Glomerular endothelial cell (primary cell): ENCODE measurements around the gene CRTAC1. TPM values are rescaled to one million over a fixed set of nuclear protein-coding genes. Genes with fewer than 3 reads are reported as not detected.

Experiments
- DNase-seq: peaks from one replicate; pipeline ENCODE4 v3.0.0-alpha.2; 2011; ENCODE audit warnings: low read depth, low spot score; ENCODE audit errors: extremely low read depth
- total RNA-seq: library from RNA; depleted of rRNA; stranded (reverse); fragments of >200 nt; gene quantifications from 2 replicates; pipeline ENCODE4 v1.2.3, GENCODE V29; 2015

CRTAC1 gene
- total RNA-seq, 1 donor from 2014 or later, result 1.6 TPM

GRCh38 chr10:97975598-97975997 lies 54.8 kb downstream of the CRTAC1 start:
- DNase-seq, result no peak

DNA sequence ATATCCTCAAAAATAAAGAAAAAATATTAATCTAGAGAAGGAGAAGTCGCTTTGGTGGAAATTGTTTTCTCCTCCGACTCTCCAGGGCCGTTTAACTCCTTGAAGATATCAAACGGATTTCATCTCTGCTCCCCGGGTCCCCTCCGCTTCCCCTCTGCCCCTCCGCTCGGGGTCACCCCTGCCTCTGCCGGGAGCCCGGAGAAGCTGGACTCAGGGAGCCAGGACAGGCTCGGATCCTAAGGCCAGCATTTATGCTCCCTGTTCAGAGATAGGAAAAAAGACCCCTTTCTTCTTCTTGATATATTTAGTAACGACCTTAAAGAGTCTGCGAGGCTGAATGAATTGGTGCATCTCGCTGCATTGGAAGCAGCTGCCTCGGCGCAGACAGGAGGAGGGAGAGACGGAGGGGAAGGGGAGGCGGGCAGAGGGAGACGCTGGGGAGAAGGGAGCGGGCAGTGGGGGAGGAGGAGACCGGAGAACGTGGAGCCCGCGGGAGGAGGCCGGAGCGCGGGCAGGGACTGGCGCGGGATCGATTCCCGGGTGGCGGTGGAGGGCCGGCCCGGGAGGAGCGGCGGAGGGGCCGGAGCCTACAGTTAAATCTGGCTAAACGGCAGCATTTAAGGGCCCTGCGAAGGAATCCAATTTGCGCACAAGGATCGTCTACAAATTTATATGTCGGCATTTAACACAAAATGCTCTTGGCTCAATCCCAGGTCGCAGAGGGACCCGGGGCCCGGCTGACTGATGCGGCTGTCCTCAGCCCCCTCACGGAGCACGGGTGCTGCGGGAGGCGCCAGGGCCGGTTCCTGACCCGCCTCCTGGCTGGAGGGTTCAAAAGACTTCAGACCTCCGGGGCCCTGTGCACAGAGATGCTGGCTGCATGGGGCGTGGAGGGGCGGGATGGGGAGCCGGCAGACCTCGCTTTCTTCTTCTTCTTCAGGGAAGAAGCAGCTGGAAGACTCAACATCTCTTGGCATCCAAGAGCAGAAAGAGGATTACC lies 55.6 kb downstream of the CRTAC1 start:
- DNase-seq, result no peak

DNA sequence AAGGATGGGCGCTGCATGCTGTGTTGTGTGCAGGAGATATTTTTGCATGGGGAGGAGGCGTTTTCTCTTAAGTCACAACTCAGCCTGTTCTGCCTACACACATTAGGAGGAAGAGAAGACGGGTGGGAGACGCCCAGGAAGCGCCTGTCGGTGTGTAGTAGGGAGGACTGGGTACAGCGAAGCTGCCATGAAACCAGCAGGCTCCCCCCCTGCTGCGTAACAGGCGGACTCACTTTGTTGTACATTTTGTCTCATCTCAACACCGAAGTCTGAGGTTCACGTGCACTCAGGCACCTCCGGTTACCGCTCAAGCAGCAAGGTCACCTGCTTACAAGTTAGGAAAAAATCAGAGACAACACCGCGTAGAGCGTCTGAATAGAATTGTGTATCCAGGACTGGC lies 56.3 kb downstream of the CRTAC1 start:
- DNase-seq, result no peak

- no peak for DNase-seq
Measured at GRCh38 chr10:97969538-97970079, 60.8 kb downstream of the CRTAC1 start.

- no peak for DNase-seq
Measured at GRCh38 chr10:97964748-97965147, 65.7 kb downstream of the CRTAC1 start.

DNA sequence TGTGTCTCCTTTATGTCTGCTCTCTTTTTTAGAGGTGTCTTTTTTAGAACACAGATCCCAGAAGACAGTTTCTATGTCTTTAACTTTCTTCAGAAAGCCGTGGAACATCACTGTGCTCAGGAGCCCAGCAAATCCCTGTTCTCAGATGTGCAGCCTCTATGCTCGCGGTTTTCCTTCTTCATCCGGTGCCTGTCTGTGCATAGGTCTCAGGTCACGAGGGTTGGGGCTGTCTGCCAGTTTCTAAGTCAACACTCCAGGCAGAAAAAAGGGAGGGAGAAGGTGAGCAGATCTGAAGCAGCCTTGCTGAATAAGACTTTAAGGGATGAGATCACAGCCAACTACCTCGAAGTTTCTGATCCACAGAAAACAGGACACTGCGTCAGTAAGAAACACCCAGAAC lies 68.5 kb downstream of the CRTAC1 start:
- DNase-seq, result no peak

DNA sequence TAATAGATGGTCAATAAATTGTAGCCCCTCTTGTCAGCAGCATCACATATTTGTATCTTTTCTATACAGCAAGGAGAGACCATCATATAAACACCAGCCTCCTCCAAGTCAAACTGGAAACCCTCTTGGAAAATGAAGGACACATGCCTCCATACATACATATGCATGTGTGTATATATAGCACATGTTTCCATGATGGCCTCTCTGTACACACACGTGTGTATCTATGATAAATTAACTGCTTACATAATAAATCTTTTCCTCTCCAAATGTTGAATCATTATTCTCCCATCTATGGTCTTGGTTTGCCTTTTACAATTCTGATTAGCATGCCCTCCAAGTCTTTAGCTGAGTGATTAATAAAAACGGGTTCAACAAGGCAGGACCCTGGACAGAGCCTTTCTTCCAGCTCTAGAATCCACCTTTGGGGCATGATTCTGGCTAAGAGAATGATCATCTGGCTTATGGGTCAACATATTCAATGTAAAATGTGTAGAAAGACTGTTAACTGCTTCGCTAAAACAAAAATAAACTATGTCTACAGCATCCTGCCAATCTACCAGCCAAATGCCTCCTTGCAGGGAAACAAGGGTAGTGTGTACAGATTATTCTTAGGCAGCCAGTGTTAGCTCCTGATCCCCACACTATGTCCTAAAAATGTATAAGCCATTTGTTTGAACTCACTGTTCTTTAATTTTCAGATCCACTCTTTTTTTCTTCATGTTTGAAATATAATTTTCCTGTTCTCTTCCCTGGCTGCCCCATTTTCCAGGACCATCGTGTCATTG lies 70.0 kb downstream of the CRTAC1 start:
- DNase-seq, result no peak

- DNase-seq, result no peak
Measured at GRCh38 chr10:97949462-97949861, 81.0 kb downstream of the CRTAC1 start.

DNA sequence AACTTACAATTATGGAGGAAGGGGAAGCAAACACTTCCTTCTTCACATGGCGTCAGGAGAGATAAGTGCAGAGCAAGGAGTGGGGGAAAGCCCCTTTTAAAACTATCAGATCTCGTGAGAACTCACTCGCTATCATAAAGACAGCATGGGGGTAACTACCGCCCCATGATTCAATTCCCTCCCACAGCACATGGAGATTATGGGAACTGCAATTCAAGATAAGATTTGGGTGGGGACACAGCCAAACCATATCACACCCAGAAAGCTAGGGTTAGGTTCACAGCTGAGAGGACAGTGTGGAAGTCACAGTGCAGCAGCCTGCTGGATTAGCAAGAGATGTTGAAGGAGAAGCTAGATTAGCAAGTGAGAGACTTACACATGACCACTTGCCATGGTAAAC lies 81.6 kb downstream of the CRTAC1 start:
- no peak for DNase-seq

GRCh38 chr10:97944772-97945171 lies 85.6 kb downstream of the CRTAC1 start:
- DNase-seq, result no peak

GRCh38 chr10:97943294-97943693 lies 87.1 kb downstream of the CRTAC1 start:
- no peak for DNase-seq

DNA sequence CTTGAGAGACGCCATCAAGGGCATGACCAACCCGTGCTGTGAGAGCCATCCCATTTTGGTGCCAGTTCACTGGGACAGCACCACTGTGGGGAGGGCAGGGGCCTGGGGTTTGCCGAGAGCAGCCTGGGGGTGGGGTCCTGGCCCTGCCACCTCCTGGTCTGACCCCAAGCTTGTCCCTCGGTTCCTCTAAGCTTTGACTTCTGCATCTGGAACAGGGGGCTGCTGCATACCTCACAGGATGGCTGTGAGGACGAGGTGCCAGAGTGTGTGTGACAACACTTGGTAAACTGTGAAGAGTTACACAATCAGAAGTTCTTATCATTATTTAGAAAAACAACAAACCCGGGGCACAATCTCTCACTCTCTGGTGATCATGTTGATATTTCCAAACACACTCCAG lies 89.9 kb downstream of the CRTAC1 start:
- DNase-seq, result no peak

GRCh38 chr10:97939446-97939990 lies 90.9 kb downstream of the CRTAC1 start:
- no peak for DNase-seq

- DNase-seq, result no peak
Measured at GRCh38 chr10:97937928-97938327, 92.5 kb downstream of the CRTAC1 start.

GRCh38 chr10:97937054-97937453 lies 93.4 kb downstream of the CRTAC1 start:
- DNase-seq, result no peak

- DNase-seq, result no peak
Measured at GRCh38 chr10:97936126-97936525, 94.3 kb downstream of the CRTAC1 start.

GRCh38 chr10:97932932-97933530 lies 97.4 kb downstream of the CRTAC1 start:
- no peak for DNase-seq

DNA sequence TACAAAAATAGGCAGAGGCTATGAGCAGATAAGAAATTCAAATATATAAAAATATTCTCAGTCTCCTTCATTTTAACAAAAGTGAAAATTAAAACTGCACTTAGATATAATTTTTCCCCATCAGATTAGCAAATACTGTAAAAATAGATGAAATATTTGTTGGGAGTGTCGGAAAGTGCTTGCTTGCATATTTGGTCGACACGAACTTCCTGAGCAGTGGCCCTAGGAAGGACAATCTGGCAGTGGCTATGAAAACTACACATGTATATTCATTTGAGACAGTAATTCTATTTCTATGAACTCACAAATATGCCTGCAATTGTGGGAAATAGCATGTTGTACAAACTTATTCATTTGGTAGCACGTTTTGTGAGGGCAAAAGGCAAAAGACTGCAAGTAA lies 99.4 kb downstream of the CRTAC1 start:
- no peak for DNase-seq

- DNase-seq, result no peak
Measured at GRCh38 chr10:97928897-97929296, 101.5 kb downstream of the CRTAC1 start.

DNA sequence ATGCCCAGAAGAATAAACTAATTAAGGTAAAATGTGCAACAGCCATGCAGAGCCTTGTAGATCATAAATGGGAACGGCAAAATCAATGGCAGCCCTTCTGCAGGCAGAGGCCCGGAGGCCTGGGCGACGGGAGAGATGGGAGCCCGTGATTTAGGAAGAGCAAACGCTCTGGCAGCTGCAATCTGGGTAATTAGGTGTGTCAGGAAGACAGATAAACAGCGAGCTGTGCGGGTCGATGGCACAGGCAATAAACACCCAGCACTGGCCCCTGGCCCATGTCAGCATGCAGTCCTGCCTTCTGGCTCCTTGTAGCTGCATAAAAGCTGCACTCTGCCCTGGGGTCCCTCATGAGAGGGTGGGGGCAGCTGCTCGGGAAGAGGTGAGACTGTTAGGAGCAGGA lies 102.8 kb downstream of the CRTAC1 start:
- no peak for DNase-seq

- DNase-seq, result no peak
Measured at GRCh38 chr10:97926055-97926454, 104.4 kb downstream of the CRTAC1 start.
